Esophagus squamous epithelium (tissue), 5 donors: ENCODE measurements around the gene TMTC1. TPM values are rescaled to one million over a fixed set of nuclear protein-coding genes. Genes with fewer than 3 reads are reported as not detected.

Experiments
- DNase-seq: peaks from one replicate; lab custom pipeline; 2025; lab: John Stamatoyannopoulos, UW
- H3K27ac ChIP-seq, 4 donors: fragments of 200-600 bp; sonication (generic); one replicate each; pipeline ENCODE4 v1.5.1; 2016 to 2019; ENCODE audit warnings: mild to moderate bottlenecking in 1 of 4
- H3K27me3 ChIP-seq, 4 donors: fragments of 200-600 bp; sonication (generic); 1 replicate in 3 of 4; 2 replicates in 1 of 4; pipeline versions ENCODE4 v1.5.1 to v1.6.0; 2017 to 2021; ENCODE audit warnings: antibody characterized with exemption in 1 of 4
- H3K36me3 ChIP-seq, 3 donors: fragments of 200-600 bp; sonication (generic); one replicate each; pipeline ENCODE4 v1.5.1; 2016 to 2019
- H3K4me1 ChIP-seq, 3 donors: fragments of 200-600 bp; sonication (generic); one replicate each; pipeline ENCODE4 v1.5.1; 2017 to 2019
- H3K4me3 ChIP-seq, 4 donors: fragments of 200-600 bp; sonication (generic); 1 replicate in 3 of 4; 2 replicates in 1 of 4; pipeline ENCODE4 v1.5.1; 2016 to 2019; ENCODE audit warnings: mild to moderate bottlenecking in 2 of 4, moderate library complexity in 1 of 4
- H3K9me3 ChIP-seq, 3 donors: fragments of 200-600 bp; sonication (generic); one replicate each; pipeline ENCODE4 v1.5.1; 2016 to 2019
- CTCF ChIP-seq, 6 experiments: fragments of 450-650 bp in 4 of 6; fragments of 200-600 bp in 2 of 6; sonication (generic) in 2 of 6; IDR thresholded peaks; one replicate each; pipeline ENCODE4 v1.5.1; 2016 to 2019; ENCODE audit warnings: antibody characterized with exemption in 6 of 6, mild to moderate bottlenecking in 4 of 6, moderate library complexity in 4 of 6
- POLR2A ChIP-seq, 4 donors: fragments of 450-650 bp; IDR thresholded peaks; one replicate each; pipeline ENCODE4 v1.6.1; 2017; ENCODE audit warnings: antibody characterized with exemption in 4 of 4, mild to moderate bottlenecking in 4 of 4, moderate library complexity in 3 of 4
- WGBS, 2 donors: methylation state at CpG; one replicate each; pipeline ENCODE4 v1.1.5; 2018; 5-methylcytosine and 5-hydroxymethylcytosine counted together
- intact Hi-C: fragments of 100-400 bp; cut with DNase I; formaldehyde crosslinking; loops from one replicate; pipeline ENCODE4 v1.15.0; 2022
- total RNA-seq, 4 donors: library from RNA; depleted of rRNA; stranded (reverse); fragments of >200 nt; gene quantifications; one replicate each; pipeline ENCODE4 v1.1.0, GENCODE V29; 2016
- donor health status: DM: yes; HTN: yes; CAD: no.

Gene TMTC1
- total RNA-seq, 4 donors from 2014 or later, result 2.5 to 31.9 (median 14.7) TPM

GRCh38 chr12:29732191-29732590, 51.6 kb downstream of the TMTC1 start:
- Histone ChIP-seq H3K4me1 (peaks cover 0 to 38% (median 15%) of the 10 kb centered on the region in 3 donors), H3K27ac (no peak overlapping the region), H3K27me3 (no peaks in the 10 kb centered on the region), H3K4me3 (no peak overlapping the region), H3K9me3 (no peaks in the 10 kb centered on the region), H3K36me3 (no peaks in the 10 kb centered on the region)
- no peak for DNase-seq
- TF ChIP-seq CTCF (IDR thresholded peaks at IDR 0.05) (no peak), POLR2A (IDR thresholded peaks at IDR 0.05) (no peak)
- intact Hi-C loops, result no loop called here
- 84 to 89% methylated on average over 2 of the region's 2 CpGs for WGBS, 2 donors

GRCh38 chr12:29731591-29731990, 52.2 kb downstream of the TMTC1 start:
- Histone ChIP-seq H3K9me3 (no peaks in the 10 kb centered on the region), H3K27ac (no peak overlapping the region), H3K4me3 (no peak overlapping the region), H3K36me3 (no peaks in the 10 kb centered on the region), H3K27me3 (no peaks in the 10 kb centered on the region), H3K4me1 (peaks cover 0 to 44% (median 19%) of the 10 kb centered on the region in 3 donors)
- TF ChIP-seq CTCF (IDR thresholded peaks at IDR 0.05) (no peak), POLR2A (IDR thresholded peaks at IDR 0.05) (no peak)
- 55 to 65% methylated on average over 2 of the region's 2 CpGs for WGBS, 2 donors
- no peak for DNase-seq
- intact Hi-C loops, result no loop called here

- DNase-seq, result no peak
- TF ChIP-seq POLR2A (IDR thresholded peaks at IDR 0.05), result no peak
These were observed 53.3 kb downstream of the TMTC1 start for GRCh38 chr12:29730481-29730880.

GRCh38 chr12:29728030-29728429, 55.7 kb downstream of the TMTC1 start:
- no peak for DNase-seq
- intact Hi-C loops, result no loop called here

More at GRCh38 chr12:29730481-29730880, 53.3 kb downstream of the TMTC1 start:
- peaks cover 0 to 51% (median 20%) of the 10 kb centered on the region in 3 donors for H3K4me1 ChIP-seq
- H3K36me3 ChIP-seq, result no peaks in the 10 kb centered on the region
- WGBS, 2 donors, result 79 to 89% methylated on average over 5 of the region's 5 CpGs
- intact Hi-C loops, result no loop called here
- no peaks in the 10 kb centered on the region for H3K9me3 ChIP-seq
- H3K4me3 ChIP-seq, result no peak overlapping the region
- no peak overlapping the region for H3K27ac ChIP-seq
- H3K27me3 ChIP-seq, result no peaks in the 10 kb centered on the region

GRCh38 chr12:29726741-29727348, 56.9 kb downstream of the TMTC1 start:
- Histone ChIP-seq H3K4me3 (no peak overlapping the region), H3K4me1 (peaks cover 0 to 36% (median 11%) of the 10 kb centered on the region in 3 donors), H3K9me3 (no peaks in the 10 kb centered on the region), H3K27ac (peak overlapping the region in 3 of 4 donors; percentile 62 to 72 (median 70)), H3K27me3 (no peaks in the 10 kb centered on the region), H3K36me3 (no peaks in the 10 kb centered on the region)
- 69 to 72% methylated on average over 2 of the region's 2 CpGs for WGBS, 2 donors
- no peak for DNase-seq
- intact Hi-C loops, result no loop called here
- no peak for TF ChIP-seq CTCF (IDR thresholded peaks at IDR 0.05)
- TF ChIP-seq POLR2A (IDR thresholded peaks at IDR 0.05), result no peak

More at GRCh38 chr12:29728030-29728429, 55.7 kb downstream of the TMTC1 start:
- Histone ChIP-seq H3K4me3 (no peak overlapping the region), H3K36me3 (no peaks in the 10 kb centered on the region), H3K27ac (peak overlapping the region in 3 of 4 donors; percentile 6 to 53 (median 49)), H3K9me3 (no peaks in the 10 kb centered on the region), H3K27me3 (no peaks in the 10 kb centered on the region), H3K4me1 (peaks cover 0 to 44% (median 14%) of the 10 kb centered on the region in 3 donors)
- no peak for TF ChIP-seq CTCF (IDR thresholded peaks at IDR 0.05)
- no peak for TF ChIP-seq POLR2A (IDR thresholded peaks at IDR 0.05)
- WGBS, 2 donors, result 62 to 81% methylated on average over 7 of the region's 7 CpGs
